GM23248 (cell line): Measurements from ENCODE around the gene ARL1. TPM values are rescaled to one million over a fixed set of nuclear protein-coding genes. Genes with fewer than 3 reads are reported as not detected.
"Not testable (repeated sequence)": the region's sequence is repeated elsewhere in the genome, so short reads cannot be mapped to it uniquely, and the experiment has no call there.

Experiments
- DNase-seq: peaks from one replicate; pipeline ENCODE4 v3.0.0-alpha.2; 2015
- H2AFZ ChIP-seq: fragments of 200-600 bp; sonication (generic); 2 replicates; pipeline ENCODE4 v1.6.1; 2016; ENCODE audit warnings: antibody characterized with exemption
- H3F3A ChIP-seq: fragments of 200-600 bp; sonication (generic); 2 replicates; pipeline ENCODE4 v1.6.1; 2016; ENCODE audit warnings: mild to moderate bottlenecking, antibody characterized with exemption, mixed run types; ENCODE audit not compliant: insufficient read depth
- H3K27ac ChIP-seq: fragments of 200-600 bp; sonication (generic); 2 replicates; pipeline ENCODE4 v1.5.1; 2016; ENCODE audit warnings: mild to moderate bottlenecking
- H3K27me3 ChIP-seq: fragments of 200-600 bp; sonication (generic); replicated peaks from 2 replicates; pipeline ENCODE4 v1.6.1; 2016; ENCODE audit warnings: mild to moderate bottlenecking; ENCODE audit not compliant: insufficient read depth
- H3K36me3 ChIP-seq: fragments of 200-600 bp; sonication (generic); 2 replicates; pipeline ENCODE4 v1.6.1; 2016; ENCODE audit warnings: low read depth, mild to moderate bottlenecking
- H3K4me1 ChIP-seq: fragments of 200-600 bp; sonication (generic); 2 replicates; pipeline ENCODE4 v1.6.1; 2016; ENCODE audit warnings: mild to moderate bottlenecking; ENCODE audit not compliant: insufficient read depth
- H3K4me2 ChIP-seq: fragments of 200-600 bp; sonication (generic); one replicate; pipeline ENCODE4 v1.6.1; 2016; ENCODE audit warnings: mild to moderate bottlenecking; ENCODE audit not compliant: unreplicated experiment
- H3K4me3 ChIP-seq: fragments of 200-600 bp; sonication (generic); 2 replicates; pipeline ENCODE4 v1.5.1; 2016; ENCODE audit warnings: mild to moderate bottlenecking
- H3K79me2 ChIP-seq: fragments of 200-600 bp; sonication (generic); 2 replicates; pipeline ENCODE4 v1.6.1; 2016; ENCODE audit warnings: mild to moderate bottlenecking; ENCODE audit not compliant: insufficient read depth
- H3K9ac ChIP-seq: fragments of 200-600 bp; sonication (generic); 2 replicates; pipeline ENCODE4 v1.6.1; 2016; ENCODE audit warnings: mild to moderate bottlenecking
- H3K9me2 ChIP-seq: fragments of 200-600 bp; sonication (generic); 2 replicates; pipeline ENCODE4 v1.6.1; 2016; ENCODE audit warnings: mixed run types, mild to moderate bottlenecking, moderate library complexity; ENCODE audit not compliant: insufficient read depth
- H3K9me3 ChIP-seq: fragments of 200-600 bp; sonication (generic); one replicate; pipeline ENCODE4 v1.6.1; 2017; ENCODE audit warnings: low read depth
- H4K20me1 ChIP-seq: fragments of 200-600 bp; sonication (generic); 2 replicates; pipeline ENCODE4 v1.6.0; 2016; ENCODE audit not compliant: insufficient read depth
- EZH2 ChIP-seq: fragments of 200-600 bp; sonication (generic); IDR thresholded peaks from 2 replicates; pipeline ENCODE4 v1.6.1; 2018; ENCODE audit warnings: antibody characterized with exemption, mild to moderate bottlenecking; ENCODE audit not compliant: insufficient read depth, poor library complexity, severe bottlenecking
- EZH2phosphoT487 ChIP-seq: fragments of 200-600 bp; sonication (generic); IDR thresholded peaks from 2 replicates; pipeline ENCODE4 v1.6.1; 2018; ENCODE audit warnings: antibody characterized with exemption, moderate library complexity, mild to moderate bottlenecking, low read depth; ENCODE audit not compliant: insufficient read depth
- WGBS, 2 experiments: methylation state at CpG; one replicate each; pipeline ENCODE4 v1.1.6; 2015 to 2017; ENCODE audit warnings: low lambda C conversion rate in 2 of 2, low coverage in 1 of 2; ENCODE audit errors: missing lambda C conversion rate in 2 of 2; 5-methylcytosine and 5-hydroxymethylcytosine counted together
- in situ Hi-C: fragments of 300-500 bp; cut with MboI; formaldehyde crosslinking; loops from 2 replicates; pipeline ENCODE4 v1.15.0; 2020
- polyA plus RNA-seq: library from polyadenylated mRNA; unstranded; fragments of >200 nt; fragmentation: Nextera tagmentation; extraction: Ambion mirVana; gene quantifications from 2 replicates; pipeline ENCODE4 v1.2.1, GENCODE V29; 2016
- total RNA-seq: library from RNA; depleted of rRNA; stranded (reverse); fragments of >200 nt; shearing (Covaris generic); gene quantifications from 2 replicates; pipeline ENCODE4 v1.2.3, GENCODE V29; 2014

The ARL1 gene
- total and polyA plus RNA-seq, 2 experiments from 2014 or later, result 80.2 to 150 TPM

DNA sequence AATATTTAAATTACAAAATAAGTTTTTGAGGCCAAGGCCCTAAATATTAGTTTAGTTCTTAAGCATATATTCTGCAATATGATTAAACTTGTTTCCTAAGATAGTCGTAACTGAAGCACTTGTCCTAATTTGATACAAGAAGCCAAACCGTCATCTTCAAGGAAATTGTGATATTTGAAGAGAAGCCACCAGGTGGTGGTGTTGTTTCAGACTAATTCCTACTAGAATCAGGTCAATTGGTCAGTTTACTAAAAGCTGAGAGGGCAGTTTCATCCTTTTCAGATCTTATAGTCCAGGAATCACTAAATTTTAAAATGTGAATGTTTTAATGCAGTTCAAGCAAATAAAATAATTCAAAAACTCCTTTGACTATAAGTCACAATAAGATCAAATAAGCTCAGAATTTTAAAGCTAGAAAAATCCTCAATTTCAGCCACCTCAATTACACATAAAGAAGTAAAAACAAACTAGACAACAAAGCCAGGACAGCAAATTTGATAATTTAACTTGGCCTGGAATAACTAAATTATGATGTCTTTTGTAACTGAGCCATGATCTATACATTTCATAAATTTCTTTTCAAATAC is 7.1 kb upstream of the ARL1 start:
- no peaks in the 10 kb centered on the region for H4K20me1 ChIP-seq
- no peak overlapping the region for H2AFZ ChIP-seq
- no peaks in the 10 kb centered on the region for H3K27me3 ChIP-seq
- H3K4me3 ChIP-seq, result no peak overlapping the region
- 1 to 2% methylated on average over 2 of the region's 2 CpGs for WGBS, 2 experiments
- H3K79me2 ChIP-seq, result no peaks in the 10 kb centered on the region
- peak; percentile 76 for DNase-seq
- H3K27ac ChIP-seq, result no peak overlapping the region
- H3K9me3 ChIP-seq, result no peaks in the 10 kb centered on the region
- TF ChIP-seq EZH2phosphoT487 (no peak), EZH2 (no peak)
- H3K4me2 ChIP-seq, result no peak overlapping the region
- in situ Hi-C loops, result no loop called here
- no peaks in the 10 kb centered on the region for H3K9me2 ChIP-seq
- no peaks in the 10 kb centered on the region for H3K36me3 ChIP-seq
- H3F3A ChIP-seq, result no peaks in the 10 kb centered on the region
- H3K4me1 ChIP-seq, result no peaks in the 10 kb centered on the region
- H3K9ac ChIP-seq, result no peak overlapping the region

DNA sequence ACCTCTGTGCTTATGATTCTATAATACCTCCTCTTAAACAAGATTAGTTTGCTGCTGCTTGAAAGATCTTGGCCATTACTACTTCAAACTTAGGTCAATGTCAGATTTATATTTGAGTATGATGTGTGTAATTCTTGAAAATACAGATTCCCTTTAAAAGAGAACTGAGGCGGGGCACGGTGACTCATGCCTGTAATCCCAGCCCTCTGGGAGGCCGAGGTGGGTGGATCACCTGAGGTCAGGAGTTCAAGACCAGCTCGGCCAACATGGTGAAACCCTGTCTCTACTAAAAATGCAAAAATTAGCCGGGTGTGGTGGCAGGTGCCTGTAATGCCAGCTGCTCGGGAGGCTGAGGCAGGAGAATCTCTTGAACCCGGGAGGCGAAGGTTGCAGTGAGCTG is 2.6 kb upstream of the ARL1 start:
- DNase-seq, H3F3A ChIP-seq, H2AFZ ChIP-seq, H4K20me1 ChIP-seq, H3K27ac ChIP-seq, H3K9me3 ChIP-seq, in situ Hi-C loops, H3K4me2 ChIP-seq, H3K9ac ChIP-seq, H3K4me3 ChIP-seq, H3K9me2 ChIP-seq, H3K27me3 ChIP-seq, H3K36me3 ChIP-seq: not testable (repeated sequence)
- H3K79me2 ChIP-seq, result peaks cover 29% of the 10 kb centered on the region
- H3K4me1 ChIP-seq, result peaks cover 11% of the 10 kb centered on the region
- WGBS, 2 experiments, result 78 to 85% methylated on average over 8 of the region's 8 CpGs

DNA sequence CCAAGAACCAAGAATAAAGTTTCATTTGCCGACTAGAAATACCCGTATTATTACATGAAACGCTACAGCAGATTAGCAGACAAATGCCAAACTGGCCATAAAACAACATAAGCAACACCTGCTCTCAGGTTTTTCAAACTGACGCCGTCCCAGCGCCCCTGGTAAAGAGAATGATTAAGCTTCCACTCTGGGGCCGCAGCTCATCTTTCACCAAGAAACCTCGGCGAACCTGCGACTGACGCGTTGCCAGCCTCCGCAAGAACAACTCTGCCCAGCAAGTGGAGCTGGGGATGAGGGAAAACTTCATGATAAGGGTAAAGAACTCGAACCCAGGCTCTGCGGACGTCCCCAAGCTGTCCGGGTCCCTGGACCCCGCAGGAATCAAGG is 530 bp downstream of the ARL1 start:
- Histone ChIP-seq H3K9me3 (no peaks in the 10 kb centered on the region), H3K27me3 (no peaks in the 10 kb centered on the region), H2AFZ (peak overlapping the region; percentile 90), H3K4me2 (peak overlapping the region; percentile 93), H3K4me1 (peaks cover 11% of the 10 kb centered on the region), H3K27ac (peak overlapping the region; percentile 96), H3K9me2 (no peaks in the 10 kb centered on the region), H3K79me2 (peaks cover 60% of the 10 kb centered on the region), H3F3A (peaks cover 3% of the 10 kb centered on the region; the same call in 1 of the 2 replicates), H4K20me1 (no peaks in the 10 kb centered on the region), H3K9ac (peak overlapping the region; percentile 98), H3K4me3 (peak overlapping the region; percentile 89), H3K36me3 (no peaks in the 10 kb centered on the region)
- in situ Hi-C loops, result no loop called here
- WGBS, 2 experiments, result 0% methylated on average over 18 of the region's 18 CpGs
- no peak for DNase-seq
- TF ChIP-seq EZH2 (no peak), EZH2phosphoT487 (no peak)

DNA sequence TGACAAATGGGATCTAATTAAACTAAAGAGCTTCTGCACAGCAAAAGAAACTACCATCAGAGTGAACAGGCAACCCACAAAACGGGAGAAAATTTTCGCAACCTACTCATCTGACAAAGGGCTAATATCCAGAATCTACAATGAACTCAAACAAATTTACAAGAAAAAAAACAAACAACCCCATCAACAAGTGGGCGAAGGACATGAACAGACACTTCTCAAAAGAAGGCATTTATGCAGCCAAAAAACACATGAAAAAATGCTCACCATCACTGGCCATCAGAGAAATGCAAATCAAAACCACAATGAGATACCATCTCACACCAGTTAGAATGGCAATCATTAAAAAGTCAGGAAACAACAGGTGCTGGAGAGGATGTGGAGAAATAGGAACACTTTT is 16.4 kb downstream of the ARL1 start:
- H4K20me1 ChIP-seq, H2AFZ ChIP-seq, H3K9me2 ChIP-seq, H3K9me3 ChIP-seq, H3F3A ChIP-seq, H3K9ac ChIP-seq, H3K4me2 ChIP-seq, H3K4me3 ChIP-seq, H3K27me3 ChIP-seq, DNase-seq, in situ Hi-C loops, H3K4me1 ChIP-seq, H3K27ac ChIP-seq: not testable (repeated sequence)
- Histone ChIP-seq H3K79me2 (peaks cover 72% of the 10 kb centered on the region), H3K36me3 (peaks cover 51% of the 10 kb centered on the region)
- WGBS, 2 experiments, result 72 to 84% methylated on average over 3 of the region's 3 CpGs

DNA sequence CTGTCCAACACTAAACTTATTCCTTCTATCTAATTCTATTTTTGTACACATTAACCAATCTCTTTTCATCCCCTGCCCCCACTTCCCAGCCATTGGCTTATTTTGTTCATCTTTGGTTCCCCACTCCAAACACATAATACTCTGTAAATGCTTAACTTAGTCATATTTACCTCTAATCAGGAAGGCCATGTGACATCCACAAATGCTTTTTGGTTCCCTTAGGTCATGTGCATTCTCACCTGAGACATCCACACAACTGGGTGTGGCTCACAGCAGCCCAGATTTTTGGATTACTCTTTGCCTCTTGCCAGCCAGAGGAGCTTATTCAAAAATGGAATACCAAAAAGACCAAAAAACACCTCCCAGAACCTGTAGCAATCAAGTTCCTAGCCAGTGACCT is 28.4 kb downstream of the ARL1 start:
- Histone ChIP-seq H2AFZ (no peak overlapping the region), H3K9me2 (no peaks in the 10 kb centered on the region), H3K4me3 (no peak overlapping the region), H4K20me1 (no peaks in the 10 kb centered on the region), H3K27ac (no peak overlapping the region), H3K4me1 (no peaks in the 10 kb centered on the region), H3F3A (peaks cover 13% of the 10 kb centered on the region; the same call in 1 of the 2 replicates), H3K79me2 (no peaks in the 10 kb centered on the region; the same call in 1 of the 2 replicates), H3K4me2 (no peak overlapping the region), H3K9me3 (no peaks in the 10 kb centered on the region), H3K36me3 (peaks cover 71% of the 10 kb centered on the region), H3K9ac (no peak overlapping the region), H3K27me3 (no peaks in the 10 kb centered on the region)
- in situ Hi-C loops, result no loop called here
- no peak for DNase-seq
- TF ChIP-seq EZH2, result no peak
- no peak for TF ChIP-seq EZH2phosphoT487
